ENCODE results near the gene CTSA.
A peak's percentile ranks its signal among the peaks of the same experiment; 100 is the strongest.

CTSA gene

DNA sequence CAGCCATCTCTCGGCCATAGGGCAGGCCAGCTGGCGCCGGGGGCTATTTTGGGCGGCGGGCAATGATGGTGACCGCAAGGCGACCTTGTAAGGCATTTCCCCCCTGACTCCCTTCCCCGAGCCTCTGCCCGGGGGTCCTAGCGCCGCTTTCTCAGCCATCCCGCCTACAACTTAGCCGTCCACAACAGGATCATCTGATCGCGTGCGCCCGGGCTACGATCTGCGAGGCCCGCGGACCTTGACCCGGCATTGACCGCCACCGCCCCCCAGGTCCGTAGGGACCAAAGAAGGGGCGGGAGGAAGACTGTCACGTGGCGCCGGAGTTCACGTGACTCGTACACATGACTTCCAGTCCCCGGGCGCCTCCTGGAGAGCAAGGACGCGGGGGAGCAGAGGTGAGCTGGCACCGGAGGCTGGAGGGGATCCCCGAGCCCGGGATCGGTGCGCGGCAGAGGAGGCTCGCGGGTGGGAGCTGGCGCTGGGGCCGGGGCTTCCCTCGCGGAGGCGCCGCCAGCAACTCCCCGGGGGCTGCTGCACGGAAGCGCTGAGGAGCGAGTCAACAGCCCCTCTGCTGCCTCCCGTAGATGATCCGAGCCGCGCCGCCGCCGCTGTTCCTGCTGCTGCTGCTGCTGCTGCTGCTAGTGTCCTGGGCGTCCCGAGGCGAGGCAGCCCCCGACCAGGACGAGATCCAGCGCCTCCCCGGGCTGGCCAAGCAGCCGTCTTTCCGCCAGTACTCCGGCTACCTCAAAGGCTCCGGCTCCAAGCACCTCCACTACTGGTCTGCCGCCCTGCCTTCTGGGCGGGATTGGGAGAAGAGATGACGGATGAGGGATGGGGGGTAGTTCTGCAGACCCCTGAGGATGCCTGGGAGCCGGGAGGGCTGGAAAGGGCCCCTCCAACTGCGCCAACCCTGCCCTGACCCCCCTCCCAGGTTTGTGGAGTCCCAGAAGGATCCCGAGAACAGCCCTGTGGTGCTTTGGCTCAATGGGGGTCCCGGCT, at the start of gene CTSA, which contains the start of gene NEURL2:
CTSA (plus strand) TSS at position 351 of the 999 bp plus-strand sequence; CDS start at position 585, 234 bp downstream.
NEURL2 (minus strand) TSS at position 224 of the 999 bp plus-strand sequence; CDS start at position 7, 217 bp downstream.
- H3K27ac ChIP-seq, result peak within 1 kb of the TSS; percentile 78
- TF ChIP-seq ZFX (IDR thresholded peaks at IDR 0.05), result no peak
- TF ChIP-seq, protein P1, sequence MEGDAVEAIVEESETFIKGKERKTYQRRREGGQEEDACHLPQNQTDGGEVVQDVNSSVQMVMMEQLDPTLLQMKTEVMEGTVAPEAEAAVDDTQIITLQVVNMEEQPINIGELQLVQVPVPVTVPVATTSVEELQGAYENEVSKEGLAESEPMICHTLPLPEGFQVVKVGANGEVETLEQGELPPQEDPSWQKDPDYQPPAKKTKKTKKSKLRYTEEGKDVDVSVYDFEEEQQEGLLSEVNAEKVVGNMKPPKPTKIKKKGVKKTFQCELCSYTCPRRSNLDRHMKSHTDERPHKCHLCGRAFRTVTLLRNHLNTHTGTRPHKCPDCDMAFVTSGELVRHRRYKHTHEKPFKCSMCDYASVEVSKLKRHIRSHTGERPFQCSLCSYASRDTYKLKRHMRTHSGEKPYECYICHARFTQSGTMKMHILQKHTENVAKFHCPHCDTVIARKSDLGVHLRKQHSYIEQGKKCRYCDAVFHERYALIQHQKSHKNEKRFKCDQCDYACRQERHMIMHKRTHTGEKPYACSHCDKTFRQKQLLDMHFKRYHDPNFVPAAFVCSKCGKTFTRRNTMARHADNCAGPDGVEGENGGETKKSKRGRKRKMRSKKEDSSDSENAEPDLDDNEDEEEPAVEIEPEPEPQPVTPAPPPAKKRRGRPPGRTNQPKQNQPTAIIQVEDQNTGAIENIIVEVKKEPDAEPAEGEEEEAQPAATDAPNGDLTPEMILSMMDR (conservative IDR thresholded peaks at IDR 0.05), result no peak

DNA sequence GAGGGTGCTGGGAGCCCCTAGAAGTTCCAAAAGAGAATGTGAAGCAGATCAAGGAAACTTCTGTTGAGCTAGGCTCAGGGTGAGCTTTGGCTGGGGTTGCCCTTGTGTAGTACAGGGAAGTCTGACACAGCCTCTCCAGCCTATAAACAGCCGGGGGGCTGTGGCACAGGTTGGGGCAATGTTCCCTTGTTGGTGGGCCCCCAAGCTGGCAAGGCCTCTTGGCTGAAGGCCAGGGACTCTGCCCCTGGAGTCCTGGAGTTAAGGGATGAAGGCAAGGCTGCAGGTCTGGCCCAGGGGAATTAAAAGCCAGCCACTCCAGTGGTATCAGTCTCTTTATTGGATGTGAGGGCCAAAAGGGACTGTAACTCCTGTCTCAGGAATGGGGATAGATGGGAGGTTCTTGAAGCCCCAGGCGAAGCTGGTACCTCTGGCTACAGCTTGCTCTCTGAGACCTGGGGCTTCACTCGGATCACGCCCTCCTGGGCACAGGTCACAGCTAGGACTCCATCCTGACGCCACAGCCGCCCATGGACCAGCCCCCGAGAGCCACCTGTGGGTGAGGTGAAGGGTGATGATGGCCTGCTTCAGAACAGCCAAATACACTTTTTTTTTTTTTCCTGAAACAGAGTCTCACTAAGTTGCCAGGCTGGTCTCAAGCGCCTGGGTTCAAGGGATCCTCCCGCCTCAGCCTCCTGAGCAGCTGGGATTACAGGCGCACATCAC, 49.6 kb upstream of the CTSA start:
- no peak for TF ChIP-seq ZFX (IDR thresholded peaks at IDR 0.05)
- TF ChIP-seq, protein P1 (conservative IDR thresholded peaks at IDR 0.05), result no peak
- H3K27ac ChIP-seq, result no peak overlapping the region

DNA sequence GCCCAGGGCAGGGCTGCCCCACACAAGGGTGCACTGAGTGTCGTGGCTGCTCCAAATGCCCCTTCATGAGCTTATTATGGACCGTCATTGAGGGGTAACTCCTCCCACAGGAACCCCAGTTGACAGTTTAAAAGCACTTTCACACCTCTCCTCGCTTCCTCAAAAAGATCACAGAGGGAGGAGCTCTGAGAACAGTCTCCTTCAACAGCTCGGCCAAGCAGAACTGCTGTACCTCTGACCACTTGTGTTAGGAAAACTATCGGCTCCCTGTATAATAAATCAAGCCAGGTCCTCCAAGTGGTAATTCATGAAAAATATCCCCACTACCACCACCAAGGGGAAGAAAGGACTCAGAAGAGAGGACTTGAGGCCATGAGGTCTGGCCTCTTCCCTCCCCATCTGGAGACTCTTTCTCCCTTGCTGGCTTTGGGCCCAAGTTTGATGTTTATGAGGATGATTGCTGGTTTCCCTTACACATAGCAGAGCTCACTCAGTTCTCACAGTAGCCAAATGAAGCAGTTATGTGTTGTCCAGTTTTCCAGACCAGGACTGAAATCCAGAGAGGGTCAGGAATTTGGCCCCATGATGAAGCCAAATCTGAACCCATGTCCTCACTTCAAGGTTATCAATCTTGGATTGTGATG, 48.8 kb upstream of the CTSA start:
- TF ChIP-seq, protein P1 (conservative IDR thresholded peaks at IDR 0.05), result no peak
- TF ChIP-seq ZFX (IDR thresholded peaks at IDR 0.05), result no peak
- H3K27ac ChIP-seq, result no peak overlapping the region

DNA sequence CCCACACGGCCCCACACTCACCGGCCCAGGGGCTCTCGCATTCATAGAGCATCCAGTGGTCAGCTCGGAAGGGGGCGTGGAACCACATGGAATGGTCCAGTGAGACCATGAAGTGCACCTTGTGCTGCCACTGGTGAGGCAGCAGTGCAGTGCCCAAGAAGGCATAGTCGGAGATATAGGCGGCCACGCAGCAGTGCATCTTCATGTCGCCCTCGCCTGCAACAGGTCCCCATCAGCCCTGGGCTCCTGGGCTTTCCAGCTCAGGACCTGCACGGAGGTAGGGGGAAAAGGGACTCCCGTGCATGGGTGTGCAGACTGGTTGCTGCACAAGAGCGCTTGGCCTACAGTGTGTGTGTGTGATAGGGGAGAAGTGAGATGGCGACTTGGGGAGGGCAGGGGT, 47.6 kb upstream of the CTSA start:
- TF ChIP-seq ZFX (IDR thresholded peaks at IDR 0.05), result no peak
- TF ChIP-seq, protein P1 (conservative IDR thresholded peaks at IDR 0.05), result no peak
- H3K27ac ChIP-seq, result no peak overlapping the region

DNA sequence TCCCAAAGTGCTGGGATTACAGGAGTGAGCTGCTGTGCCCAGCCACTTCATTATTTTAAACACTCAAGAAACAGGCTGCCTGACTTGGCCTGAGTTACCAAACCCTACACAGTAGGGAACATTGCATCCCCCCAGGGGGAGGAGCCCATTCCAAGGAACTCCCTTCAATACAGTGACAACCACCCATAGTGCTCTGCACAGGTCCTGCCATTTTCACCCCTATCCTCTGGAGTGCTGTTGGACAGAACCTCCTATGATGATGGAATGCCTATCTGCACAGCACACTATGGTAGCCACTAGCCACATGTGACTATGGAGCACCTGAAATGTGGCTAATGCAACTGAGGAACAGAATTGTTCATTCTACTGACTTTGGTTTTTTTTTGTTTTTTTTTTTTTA, 45.7 kb upstream of the CTSA start:
- no peak overlapping the region for H3K27ac ChIP-seq
- no peak for TF ChIP-seq ZFX (IDR thresholded peaks at IDR 0.05)
- TF ChIP-seq, protein P1 (conservative IDR thresholded peaks at IDR 0.05), result no peak

DNA sequence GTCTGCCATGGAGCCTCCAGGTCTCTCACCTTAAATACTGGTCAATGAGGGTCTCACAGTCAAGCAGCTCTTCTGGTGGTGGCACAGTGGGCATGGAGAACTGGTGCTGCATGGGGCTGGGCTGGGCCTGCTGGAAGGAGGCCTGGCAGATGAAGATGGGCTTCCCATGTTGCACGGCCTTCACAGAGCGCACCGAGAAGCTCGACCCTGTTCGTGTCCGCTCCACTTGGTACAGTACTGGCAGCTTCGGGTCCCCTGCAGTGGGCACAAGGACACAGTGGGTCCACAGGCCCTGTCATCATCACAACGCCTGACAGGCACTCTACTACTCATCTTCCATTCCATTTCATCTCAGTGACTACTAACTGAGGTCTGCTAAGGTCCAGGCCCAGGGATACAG, 42.7 kb upstream of the CTSA start:
- no peak overlapping the region; the same call in 1 of the 2 replicates for H3K27ac ChIP-seq
- TF ChIP-seq, protein P1 (conservative IDR thresholded peaks at IDR 0.05), result no peak

Data from C4-2B (cell line).